ENCODE data around the gene SF3A1.

DNA sequence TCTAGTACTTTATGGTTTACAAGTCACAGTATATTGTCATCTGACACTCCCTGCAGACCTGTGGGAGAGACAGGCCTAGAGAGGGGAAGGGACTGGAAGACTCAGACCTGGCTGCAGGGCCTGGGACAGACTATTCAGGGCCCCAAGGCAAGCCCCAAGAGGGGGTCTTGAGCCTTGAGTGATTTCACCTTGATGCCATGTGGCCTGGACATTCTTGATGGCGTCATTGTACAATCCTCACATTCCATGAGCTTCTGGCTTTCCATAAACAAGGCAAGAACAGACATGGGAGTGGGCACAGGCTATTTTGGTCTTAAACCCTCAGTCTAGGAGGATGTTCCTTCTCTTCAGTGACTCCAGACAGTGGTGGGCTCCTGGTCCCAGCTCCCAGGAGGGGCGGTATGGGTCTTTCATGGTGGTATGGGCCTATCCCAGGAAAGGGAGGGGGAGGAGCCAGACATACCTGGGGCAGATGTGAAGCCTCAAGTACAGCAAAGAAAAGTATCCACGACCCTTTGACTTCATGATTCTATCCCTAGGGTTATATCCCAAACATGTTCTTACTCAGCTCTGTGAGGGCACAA lies 28.1 kb downstream of the SF3A1 start:
- TF ChIP-seq, protein P1, sequence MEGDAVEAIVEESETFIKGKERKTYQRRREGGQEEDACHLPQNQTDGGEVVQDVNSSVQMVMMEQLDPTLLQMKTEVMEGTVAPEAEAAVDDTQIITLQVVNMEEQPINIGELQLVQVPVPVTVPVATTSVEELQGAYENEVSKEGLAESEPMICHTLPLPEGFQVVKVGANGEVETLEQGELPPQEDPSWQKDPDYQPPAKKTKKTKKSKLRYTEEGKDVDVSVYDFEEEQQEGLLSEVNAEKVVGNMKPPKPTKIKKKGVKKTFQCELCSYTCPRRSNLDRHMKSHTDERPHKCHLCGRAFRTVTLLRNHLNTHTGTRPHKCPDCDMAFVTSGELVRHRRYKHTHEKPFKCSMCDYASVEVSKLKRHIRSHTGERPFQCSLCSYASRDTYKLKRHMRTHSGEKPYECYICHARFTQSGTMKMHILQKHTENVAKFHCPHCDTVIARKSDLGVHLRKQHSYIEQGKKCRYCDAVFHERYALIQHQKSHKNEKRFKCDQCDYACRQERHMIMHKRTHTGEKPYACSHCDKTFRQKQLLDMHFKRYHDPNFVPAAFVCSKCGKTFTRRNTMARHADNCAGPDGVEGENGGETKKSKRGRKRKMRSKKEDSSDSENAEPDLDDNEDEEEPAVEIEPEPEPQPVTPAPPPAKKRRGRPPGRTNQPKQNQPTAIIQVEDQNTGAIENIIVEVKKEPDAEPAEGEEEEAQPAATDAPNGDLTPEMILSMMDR (IDR thresholded peaks at IDR 0.05), result no peak
- TF ChIP-seq EZH2 (IDR thresholded peaks at IDR 0.05; ENCODE audit: borderline replicate concordance, insufficient read depth, low read depth, low read length, poor library complexity, severe bottlenecking), result no peak

Data from B cell (primary cell).